ENCODE data around the gene COX4I2.

DNA sequence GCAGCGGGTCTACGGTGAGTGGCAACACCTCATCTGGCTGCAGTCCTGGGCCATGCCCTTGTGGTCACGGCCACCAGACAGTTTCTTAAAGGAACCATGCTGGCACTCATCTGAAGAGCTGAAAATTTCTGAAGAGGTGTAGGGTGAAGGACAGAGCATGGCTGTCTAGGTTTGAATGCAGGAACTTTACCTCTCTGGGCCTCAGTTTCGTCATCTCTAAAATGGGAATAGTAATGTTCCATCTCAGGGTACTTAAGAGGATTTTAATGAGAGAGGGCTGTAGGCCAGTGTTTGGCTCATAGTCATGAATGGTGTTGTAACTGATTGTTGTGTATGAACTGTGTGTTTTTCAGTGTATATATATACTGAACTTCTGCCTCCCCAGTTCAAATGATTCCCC, 5.8 kb downstream of the COX4I2 start:
- TF ChIP-seq, protein P1, sequence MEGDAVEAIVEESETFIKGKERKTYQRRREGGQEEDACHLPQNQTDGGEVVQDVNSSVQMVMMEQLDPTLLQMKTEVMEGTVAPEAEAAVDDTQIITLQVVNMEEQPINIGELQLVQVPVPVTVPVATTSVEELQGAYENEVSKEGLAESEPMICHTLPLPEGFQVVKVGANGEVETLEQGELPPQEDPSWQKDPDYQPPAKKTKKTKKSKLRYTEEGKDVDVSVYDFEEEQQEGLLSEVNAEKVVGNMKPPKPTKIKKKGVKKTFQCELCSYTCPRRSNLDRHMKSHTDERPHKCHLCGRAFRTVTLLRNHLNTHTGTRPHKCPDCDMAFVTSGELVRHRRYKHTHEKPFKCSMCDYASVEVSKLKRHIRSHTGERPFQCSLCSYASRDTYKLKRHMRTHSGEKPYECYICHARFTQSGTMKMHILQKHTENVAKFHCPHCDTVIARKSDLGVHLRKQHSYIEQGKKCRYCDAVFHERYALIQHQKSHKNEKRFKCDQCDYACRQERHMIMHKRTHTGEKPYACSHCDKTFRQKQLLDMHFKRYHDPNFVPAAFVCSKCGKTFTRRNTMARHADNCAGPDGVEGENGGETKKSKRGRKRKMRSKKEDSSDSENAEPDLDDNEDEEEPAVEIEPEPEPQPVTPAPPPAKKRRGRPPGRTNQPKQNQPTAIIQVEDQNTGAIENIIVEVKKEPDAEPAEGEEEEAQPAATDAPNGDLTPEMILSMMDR (conservative IDR thresholded peaks at IDR 0.05; ENCODE audit: low read depth, low read length) = no peak
- no peak for TF ChIP-seq EZH2 (IDR thresholded peaks at IDR 0.05; ENCODE audit: borderline replicate concordance, low read depth, low read length, poor library complexity, severe bottlenecking)

Measured in A673 (cell line).